GM18951 (cell line): ENCODE data around the gene IL4.

Experiments
- POLR2A ChIP-seq: IDR thresholded peaks from 4 replicates; pipeline ENCODE4 v1.6.1; 2011; ENCODE audit warnings: mild to moderate bottlenecking; ENCODE audit not compliant: insufficient read length, insufficient read depth; ENCODE audit errors: extremely low read depth
- in situ Hi-C: fragments of 300-500 bp; cut with MboI; formaldehyde crosslinking; loops from one replicate; pipeline ENCODE4 v1.12.0; 2022; ENCODE audit warnings: low sequenced_read_pairs, mixed read lengths, inconsistent platforms; ENCODE audit not compliant: unreplicated experiment

The IL4 gene

DNA sequence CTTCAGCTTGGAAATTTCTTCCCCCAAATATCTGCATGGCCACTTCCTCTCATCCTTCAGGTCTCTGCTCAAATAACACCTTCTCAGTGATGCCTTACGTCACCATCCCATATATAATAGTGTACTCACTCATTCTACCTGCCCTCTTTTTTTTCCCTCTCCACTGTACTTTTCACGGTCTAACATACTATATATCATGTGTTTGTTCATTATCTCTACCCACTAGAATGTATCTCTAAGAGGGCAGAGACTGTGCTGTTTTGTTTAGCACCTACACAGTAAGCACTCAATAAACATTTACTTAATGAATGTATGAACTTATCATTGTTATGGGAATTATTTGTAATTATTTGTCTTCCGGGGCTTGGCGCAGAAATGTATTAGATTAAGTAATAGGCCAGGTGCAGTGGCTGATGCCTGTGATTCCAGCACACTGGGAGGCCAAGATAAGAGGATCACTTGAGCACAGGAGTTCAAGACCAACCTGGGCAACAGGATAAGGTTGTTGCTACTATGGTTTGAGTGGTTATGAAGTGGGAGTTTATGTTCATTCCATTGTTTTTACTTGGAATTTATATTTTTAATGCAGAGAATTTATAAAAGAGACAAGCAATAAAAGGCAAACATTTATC lies 21.8 kb upstream of the IL4 start:
- TF ChIP-seq POLR2A = no peak
- in situ Hi-C loops = no loop called here

DNA sequence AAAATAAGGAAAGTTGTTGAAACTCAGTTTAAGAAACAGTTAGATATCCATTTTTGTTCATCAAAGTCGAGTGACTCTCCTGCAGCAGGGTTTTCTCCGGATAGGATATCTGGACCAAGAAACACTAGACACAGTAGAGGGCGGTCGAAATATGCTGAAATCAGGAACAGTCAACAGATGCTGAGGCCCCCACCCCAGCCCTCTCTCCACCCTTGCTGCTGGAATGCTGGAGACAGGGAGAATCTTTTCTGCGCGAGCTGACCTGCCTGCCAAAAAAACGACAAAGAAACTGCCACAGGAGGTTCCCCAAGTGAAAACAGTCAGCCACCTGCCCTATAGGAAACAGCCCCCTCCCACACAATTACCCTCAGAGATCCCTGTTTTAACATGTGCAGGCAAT lies 20.1 kb upstream of the IL4 start:
- in situ Hi-C loops = no loop called here

DNA sequence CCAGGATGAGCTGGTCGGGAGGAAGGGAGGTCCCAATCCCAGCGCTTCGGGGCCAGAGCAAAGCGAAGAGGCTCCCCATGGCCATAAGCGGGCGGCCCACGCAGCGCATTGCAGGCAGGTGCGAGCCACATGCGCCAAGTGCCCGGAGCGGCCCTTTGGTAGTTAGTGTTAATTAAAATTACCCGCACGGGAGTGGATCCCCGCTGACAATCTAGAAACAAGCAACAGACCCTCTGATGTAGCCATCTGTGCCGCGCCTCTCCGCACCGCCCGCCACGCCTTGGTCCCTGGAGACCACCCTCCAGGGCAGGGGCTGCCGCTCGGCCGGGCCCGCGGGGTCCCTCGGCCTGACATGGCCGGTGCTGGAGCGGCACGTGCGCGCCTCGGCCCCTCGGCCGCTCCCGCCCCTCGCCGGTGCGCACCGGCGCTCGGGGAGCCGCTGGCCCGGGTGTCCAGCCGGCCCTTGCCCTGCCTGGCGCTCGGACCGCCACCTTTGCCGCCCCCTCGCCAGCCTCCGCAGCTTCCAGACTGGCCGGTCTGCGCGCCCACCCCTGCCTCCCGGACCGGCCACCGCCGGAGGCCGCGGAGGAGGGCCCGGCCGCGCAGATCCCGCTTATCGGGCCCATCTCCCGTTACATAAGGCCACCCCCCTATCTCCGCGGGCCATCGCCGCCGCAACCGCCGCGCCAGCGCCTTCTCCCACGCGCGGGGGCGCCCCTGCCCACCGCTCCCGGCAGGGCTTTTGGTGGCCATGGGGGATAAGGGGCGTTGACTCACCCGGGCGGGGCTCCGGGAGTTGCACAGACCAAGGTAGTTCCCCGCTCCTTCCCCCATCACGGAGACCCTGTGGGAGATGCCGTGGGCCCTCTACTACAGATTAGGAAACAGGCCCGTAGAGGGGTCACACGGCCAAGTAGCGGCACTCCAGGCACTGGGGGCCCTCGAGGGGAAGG lies 17.7 kb upstream of the IL4 start:
- in situ Hi-C loops = no loop called here

More for the DNA sequence above, 20.1 kb upstream of the IL4 start:
- no peak for TF ChIP-seq POLR2A

DNA sequence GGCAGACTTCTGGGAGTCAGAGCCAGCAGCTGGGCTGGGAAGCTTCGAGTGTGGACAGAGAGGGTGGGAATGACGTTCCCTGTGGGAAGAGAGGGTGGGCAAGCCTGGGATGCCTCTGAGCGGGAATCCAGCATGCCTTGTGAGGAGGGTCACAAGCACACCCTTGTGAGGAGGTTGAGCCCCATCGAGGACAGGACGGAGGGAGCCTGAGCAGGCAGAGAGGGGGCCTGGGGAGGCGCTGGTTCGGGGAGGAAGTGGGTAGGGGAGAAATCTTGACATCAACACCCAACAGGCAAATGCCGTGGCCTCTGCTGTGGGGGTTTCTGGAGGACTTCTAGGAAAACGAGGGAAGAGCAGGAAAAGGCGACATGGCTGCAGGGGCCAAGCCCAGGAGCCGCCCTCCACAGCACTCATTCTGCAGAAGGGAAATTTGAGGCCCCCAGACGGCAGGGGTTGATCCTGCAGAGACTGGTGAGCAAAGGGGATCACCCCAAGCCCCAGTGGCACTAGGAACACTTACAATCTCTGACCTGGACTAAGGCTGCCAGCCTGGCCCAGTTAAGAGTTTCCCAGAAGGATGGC lies 16.9 kb upstream of the IL4 start:
- in situ Hi-C loops = no loop called here
- TF ChIP-seq POLR2A = no peak

More for the DNA sequence above, 17.7 kb upstream of the IL4 start:
- TF ChIP-seq POLR2A = no peak

DNA sequence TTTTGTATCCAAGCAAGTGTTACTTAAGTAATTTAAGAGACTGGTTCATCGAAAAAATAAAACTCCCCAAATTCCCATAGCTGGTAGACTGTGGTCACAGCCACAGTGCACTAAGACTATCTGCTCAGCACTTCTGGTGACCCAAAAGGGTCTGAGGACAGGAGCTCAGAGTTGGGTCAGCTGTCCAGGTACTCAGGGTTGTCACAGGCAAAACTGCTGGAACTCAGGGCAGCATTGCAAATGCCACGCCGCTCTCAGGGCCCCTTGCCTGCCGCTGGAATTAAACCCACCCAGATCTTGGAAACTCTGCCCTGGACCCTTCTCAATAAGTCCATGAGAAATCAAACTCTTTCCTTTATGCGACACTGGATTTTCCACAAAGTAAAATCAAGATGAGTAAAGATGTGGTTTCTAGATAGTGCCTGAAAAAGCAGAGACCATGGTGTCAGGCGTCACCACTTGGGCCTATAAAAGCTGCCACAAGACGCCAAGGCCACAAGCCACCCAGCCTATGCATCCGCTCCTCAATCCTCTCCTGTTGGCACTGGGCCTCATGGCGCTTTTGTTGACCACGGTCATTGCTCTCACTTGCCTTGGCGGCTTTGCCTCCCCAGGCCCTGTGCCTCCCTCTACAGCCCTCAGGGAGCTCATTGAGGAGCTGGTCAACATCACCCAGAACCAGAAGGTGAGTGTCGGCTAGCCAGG lies 16.0 kb upstream of the IL4 start, which contains the start of gene IL13:
Gene IL13, plus strand, starts transcription at position 498 of the 705 bp plus-strand sequence. Its CDS starts 14 bp downstream, at position 512.
- in situ Hi-C loops = no loop called here

DNA sequence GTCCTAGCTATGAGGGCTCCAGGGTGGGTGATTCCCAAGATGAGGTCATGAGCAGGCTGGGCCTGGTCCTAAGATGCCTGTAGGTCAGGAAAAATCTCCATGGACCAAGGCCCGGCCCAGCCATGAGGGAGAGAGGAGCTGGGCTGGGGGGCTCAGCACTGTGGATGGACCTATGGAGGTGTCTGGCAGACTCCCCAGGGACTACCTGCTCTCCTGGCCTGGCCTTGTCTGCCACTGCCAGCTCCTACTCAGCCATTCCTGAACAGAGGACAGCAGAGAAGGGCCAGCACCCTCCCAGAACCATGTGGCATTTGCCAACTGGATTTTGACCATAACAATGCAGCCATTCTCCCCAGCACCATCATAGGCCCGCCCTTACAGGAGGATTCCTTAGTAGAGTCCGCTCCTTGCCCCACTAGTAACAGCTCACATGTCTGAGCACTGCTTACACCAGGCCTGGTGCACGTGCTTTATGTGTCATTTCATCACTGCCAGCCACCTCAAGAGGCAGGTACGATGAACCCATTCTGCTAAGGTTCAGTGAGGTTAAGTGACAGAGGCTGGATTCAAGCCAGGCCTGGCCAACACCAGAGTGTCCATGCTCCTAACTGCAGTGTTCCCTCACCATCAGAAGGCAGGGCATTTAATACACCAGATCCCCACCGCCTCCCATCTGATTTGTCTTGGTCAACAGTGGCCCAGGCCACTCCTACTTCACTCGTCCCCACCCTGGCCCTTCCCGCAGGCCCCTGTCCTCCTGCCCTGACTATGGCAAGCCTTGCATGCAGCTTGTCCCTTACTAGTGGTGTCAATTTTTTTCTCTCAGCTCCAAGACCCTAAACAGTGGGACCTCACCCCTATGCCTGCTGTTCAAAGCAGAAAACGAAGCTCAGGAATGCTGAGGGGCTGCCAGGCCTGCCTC lies 15.1 kb upstream of the IL4 start:
- in situ Hi-C loops = no loop called here

More for the DNA sequence above, 16.0 kb upstream of the IL4 start, which contains the start of gene IL13:
- TF ChIP-seq POLR2A = no peak

DNA sequence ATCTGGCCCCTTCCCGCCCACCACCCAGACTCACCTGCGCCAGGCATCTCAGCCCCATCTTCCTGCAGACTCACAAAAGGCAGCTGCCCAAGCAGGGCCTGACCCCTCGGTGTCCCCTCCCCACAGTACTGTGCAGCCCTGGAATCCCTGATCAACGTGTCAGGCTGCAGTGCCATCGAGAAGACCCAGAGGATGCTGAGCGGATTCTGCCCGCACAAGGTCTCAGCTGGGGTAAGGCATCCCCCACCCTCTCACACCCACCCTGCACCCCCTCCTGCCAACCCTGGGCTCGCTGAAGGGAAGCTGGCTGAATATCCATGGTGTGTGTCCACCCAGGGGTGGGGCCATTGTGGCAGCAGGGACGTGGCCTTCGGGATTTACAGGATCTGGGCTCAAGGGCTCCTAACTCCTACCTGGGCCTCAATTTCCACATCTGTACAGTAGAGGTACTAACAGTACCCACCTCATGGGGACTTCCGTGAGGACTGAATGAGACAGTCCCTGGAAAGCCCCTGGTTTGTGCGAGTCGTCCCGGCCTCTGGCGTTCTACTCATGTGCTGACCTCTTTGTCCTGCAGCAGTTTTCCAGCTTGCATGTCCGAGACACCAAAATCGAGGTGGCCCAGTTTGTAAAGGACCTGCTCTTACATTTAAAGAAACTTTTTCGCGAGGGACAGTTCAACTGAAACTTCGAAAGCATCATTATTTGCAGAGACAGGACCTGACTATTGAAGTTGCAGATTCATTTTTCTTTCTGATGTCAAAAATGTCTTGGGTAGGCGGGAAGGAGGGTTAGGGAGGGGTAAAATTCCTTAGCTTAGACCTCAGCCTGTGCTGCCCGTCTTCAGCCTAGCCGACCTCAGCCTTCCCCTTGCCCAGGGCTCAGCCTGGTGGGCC lies 13.9 kb upstream of the IL4 start:
- TF ChIP-seq POLR2A = no peak
- in situ Hi-C loops = no loop called here

More for the DNA sequence above, 15.1 kb upstream of the IL4 start:
- no peak for TF ChIP-seq POLR2A

DNA sequence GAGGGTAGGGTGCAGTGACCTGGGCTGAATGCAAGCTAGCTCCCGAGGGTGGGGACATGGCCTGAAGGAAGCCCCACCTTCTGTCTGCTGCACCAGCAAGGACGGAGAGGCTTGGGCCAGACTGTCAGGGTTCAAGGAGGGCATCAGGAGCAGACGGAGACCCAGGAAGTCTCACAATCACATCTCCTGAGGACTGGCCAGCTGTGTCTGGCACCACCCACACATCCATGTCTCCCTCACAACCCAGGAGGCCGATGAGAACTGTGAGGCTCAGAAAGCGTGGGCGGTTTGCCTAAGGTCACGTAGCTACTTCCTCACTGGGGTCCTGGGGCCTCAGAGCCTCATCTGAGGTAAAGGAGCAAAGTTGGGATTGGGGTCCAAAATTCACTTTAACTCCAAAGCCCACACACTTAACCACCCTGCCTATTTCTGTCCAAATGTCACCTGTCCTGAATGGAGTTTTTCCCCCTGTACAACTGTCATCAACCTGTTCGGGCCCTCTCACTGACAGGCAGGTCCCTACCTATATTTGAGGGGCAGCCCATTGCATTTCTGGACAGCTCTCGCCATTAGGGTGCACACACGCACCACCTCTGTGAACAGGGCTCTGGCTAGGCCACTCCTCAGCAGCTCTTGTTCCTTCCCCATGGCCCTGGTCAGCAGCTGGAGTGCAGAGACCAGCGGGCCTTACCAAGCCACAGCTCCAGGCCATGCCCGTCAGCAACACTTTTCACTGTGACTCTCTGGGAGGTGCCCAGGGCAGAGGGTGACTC lies 12.4 kb upstream of the IL4 start:
- in situ Hi-C loops = no loop called here
- no peak for TF ChIP-seq POLR2A

DNA sequence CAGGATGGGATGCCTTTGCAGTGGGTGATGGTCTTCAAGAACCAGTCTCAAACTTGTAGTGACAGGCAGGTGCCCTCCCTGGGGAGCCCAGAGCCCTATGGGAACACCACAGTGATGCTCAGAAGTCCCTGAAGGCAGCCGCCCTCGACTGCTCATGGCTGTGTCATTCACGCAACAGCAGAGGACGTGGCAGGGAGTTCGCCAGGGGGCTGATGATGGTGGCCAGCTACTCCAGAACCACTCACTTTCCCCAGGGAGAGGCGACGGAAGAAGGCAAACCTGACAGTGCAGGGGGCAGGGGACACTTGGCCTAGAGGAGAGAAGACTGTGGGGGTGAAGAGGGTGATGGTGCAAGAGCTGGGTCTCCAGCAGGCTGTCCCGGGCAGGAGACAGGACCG lies 11.8 kb upstream of the IL4 start:
- no peak for TF ChIP-seq POLR2A
- in situ Hi-C loops = no loop called here

DNA sequence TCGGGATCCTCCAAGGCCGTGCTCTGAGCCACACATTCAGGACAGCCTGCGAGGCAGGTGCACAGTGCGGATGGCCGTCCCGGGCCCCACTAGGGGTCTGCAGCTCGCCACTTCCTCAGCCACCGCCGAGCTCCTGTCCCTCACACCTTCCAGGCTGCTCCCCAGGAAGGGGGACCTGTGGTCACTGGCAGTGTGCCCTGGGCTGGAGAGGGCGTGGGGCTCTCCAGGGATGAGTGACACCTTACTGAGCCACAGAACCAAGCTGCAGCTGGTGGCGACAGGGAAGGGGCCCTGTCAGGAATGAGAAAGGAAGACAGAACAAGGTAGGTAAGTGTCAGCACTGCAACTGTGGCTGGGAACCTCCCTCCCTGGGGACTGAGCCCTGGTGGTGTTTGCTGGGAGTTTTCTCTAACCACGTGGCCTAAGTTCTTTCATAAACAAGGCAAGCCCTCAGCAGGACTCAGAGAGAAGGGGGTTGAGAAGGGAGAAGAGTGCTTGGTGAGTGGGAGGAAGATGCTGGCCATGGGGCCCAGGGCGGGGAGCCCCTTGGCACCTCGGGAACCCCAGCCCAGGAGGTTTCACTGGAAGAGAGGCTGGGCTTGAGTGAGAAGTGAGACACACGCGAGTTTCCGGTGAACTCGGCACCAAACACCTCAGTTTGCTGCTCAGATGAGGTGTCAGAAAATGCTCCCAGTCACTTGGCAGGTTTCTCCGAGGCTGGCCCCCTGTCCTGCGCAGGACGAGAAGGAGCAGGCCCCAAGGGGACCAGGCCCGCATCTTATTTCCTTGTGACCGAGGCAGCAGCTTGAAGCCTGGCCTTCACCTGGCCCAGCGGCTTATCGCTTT lies 10.6 kb upstream of the IL4 start:
- in situ Hi-C loops = no loop called here
- TF ChIP-seq POLR2A = peak; percentile 57
